Right kidney (tissue), 1 donor: Measurements from ENCODE around the gene CBX2.
A peak's percentile ranks its signal among the peaks of the same experiment; 100 is the strongest.

ENCODE experiments used
- DNase-seq: peaks from one replicate; pipeline ENCODE4 v3.0.0-alpha.2; 2016

The CBX2 gene

GRCh38 chr17:79829457-79829856 lies 51.5 kb downstream of the CBX2 start:
- DNase-seq = no peak

GRCh38 chr17:79830303-79830702 lies 52.4 kb downstream of the CBX2 start:
- no peak for DNase-seq

- no peak for DNase-seq
These were observed 52.9 kb downstream of the CBX2 start for GRCh38 chr17:79830763-79831264.

DNA sequence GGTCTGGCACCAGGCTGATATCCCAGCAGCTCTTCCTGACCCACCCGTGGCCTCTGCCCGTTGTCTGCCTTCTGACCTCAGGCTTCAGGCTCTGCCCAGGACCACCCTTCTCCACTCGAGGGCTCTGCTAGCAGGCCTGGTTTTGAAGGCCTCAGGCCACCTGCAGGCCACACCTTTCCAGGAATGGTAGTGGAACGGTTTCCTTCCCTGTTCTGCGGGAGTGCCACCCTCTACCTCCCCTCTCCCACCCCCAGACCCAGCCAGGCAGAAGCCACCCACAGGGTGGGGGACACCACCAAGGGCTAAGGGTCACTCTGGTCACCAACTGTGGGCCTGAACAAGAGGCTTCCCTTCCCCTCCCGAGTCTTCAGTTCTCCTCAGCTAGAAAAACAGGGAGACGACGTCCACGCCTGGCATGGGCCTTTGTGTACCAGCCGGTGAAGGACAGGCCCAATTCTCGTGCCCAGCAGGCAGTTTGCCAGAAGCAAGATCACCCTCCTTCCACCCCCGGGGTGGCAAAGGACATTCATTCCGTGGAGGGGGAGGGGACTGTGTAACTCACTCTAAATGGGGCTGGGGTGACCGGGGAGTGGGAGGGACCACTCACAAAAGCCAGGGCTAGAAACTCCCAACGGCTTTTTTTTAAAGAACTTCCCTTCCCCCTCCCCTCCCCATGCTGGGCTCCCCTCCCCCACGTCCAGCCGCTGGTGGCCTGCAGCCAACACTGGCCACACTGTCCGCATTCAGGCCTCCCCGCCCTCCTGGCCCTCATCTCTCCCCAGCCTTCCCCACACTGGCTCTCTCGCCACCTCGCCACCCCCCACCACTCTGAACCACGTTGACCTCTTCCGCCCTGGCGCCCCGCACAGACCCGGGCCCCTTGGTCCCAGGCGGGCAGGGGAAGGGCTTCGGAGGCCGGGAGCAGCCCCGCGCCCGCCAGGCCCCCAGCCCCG lies 53.6 kb downstream of the CBX2 start:
- peak; percentile 67 for DNase-seq

GRCh38 chr17:79832218-79833109 lies 54.5 kb downstream of the CBX2 start:
- DNase-seq = peak; percentile 52

GRCh38 chr17:79833110-79833450 lies 55.1 kb downstream of the CBX2 start:
- peak; percentile 66 for DNase-seq

GRCh38 chr17:79833744-79834564 lies 56.0 kb downstream of the CBX2 start:
- no peak for DNase-seq

- DNase-seq = peak; percentile 57
These were observed 56.9 kb downstream of the CBX2 start for GRCh38 chr17:79834565-79835469.

DNA sequence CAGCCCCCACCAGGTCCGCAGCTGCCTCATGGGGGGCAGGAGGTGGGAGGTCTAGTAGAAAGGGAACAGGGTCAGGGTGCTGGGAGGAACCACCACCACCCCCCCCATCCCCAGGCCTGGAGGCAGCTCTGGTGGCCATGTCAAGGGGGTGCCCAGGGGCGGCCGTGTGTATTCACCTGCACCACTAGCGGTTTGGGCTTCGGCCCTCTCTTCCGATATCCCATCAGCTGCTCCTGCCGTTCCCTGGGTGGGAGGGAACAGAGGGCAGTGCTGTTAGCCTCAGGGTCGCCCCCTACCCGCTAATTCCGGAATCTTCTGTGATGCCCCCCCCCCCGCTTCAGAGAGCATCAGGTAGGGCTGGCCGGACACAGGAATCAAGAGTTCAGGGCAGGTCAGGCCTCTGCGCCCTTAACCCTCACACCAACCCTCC lies 57.5 kb downstream of the CBX2 start:
- no peak for DNase-seq

- no peak for DNase-seq
These were observed 58.1 kb downstream of the CBX2 start for GRCh38 chr17:79835953-79836509.

DNA sequence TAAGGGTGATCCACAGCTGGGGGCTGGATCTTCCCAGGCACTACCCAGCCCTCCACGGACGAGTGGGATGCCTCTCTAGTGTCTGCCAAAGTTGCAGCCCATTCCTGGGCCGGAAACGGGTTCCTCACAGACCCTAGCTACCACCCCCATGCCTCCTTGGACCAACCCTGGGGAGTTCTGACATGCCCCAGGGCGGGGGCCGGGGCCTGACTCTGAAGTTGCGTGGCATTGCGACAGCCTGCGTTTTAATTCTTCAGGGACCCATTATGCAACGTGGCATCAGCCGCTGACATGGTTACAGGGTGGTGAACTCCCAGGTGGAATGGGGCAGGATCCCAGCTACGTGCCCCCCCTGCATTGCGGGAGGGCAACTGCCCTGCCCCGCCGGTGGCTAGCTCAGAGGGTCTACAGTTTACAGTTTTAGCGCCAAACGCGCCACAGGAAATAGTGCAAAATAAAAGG lies 58.6 kb downstream of the CBX2 start:
- DNase-seq = no peak

DNA sequence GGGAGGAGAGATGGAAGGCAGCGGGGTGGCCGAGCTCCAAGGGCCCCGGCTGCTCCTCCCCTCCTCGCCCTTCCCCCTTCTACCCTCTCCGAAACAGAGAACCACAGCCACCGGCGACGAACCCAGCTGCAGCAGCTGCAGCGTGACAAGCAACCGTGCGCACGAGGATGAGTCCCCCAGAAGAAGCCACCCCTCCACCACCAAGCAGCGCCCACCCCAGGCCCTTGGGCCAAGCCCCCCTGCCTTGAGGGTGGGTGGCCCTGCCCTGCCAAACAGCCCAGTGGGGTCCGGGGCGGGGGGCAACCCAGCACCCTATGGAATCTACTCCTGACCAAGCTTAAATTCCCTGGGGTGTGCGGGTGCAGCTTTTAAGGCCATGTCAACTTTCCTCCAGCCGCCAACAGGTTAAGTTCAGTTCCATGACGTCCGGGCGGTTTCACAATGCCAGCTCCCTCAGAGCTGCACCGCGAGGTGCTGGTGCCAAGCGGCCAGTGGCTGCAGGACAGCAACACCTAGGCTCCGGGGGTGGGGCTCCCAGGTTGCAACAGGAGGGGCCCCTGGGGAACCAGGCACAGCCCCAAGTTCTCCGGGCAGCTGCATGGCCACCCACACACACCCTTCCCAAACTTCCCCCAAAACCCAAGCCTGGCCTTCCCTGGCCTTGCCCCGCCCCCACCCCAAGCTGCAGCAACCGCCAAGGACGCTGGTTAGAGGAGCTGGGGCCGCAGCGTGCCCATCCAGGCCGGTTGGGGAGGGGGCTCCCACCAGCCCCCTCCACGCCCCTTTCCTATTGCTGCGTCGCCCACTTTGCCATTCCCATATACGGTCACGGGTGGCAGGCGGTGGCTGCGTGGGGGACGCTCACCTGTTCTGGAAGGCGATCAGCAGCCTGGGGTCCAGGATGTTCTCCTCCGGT lies 59.3 kb downstream of the CBX2 start:
- peak; percentile 68 for DNase-seq
